NT2/D1 (cell line): ENCODE results near the gene KRTAP1-3.

Experiments
- DNase-seq: peaks from one replicate; pipeline ENCODE4 v3.0.0-alpha.2; 2011; ENCODE audit warnings: low read depth, low spot score
- H3K27me3 ChIP-seq: 2 replicates; pipeline ENCODE4 v1.6.0; 2011; ENCODE audit warnings: mild to moderate bottlenecking; ENCODE audit not compliant: insufficient read length, insufficient read depth
- H3K36me3 ChIP-seq: 2 replicates; pipeline ENCODE4 v1.6.1; 2011; ENCODE audit warnings: mild to moderate bottlenecking, low read length, mixed read lengths; ENCODE audit not compliant: insufficient read depth, insufficient read length
- H3K4me1 ChIP-seq: 2 replicates; pipeline ENCODE4 v1.5.1; 2011; ENCODE audit not compliant: insufficient read depth, insufficient read length
- H3K4me3 ChIP-seq: 2 replicates; pipeline ENCODE4 v1.5.1; 2011; ENCODE audit warnings: low read depth; ENCODE audit not compliant: insufficient read length
- H3K9ac ChIP-seq: 2 replicates; pipeline ENCODE4 v1.6.0; 2011; ENCODE audit warnings: low read depth; ENCODE audit not compliant: insufficient read length
- H3K9me3 ChIP-seq: 2 replicates; pipeline ENCODE4 v1.5.1; 2011; ENCODE audit warnings: mild to moderate bottlenecking, low read length; ENCODE audit not compliant: insufficient read depth
- SUZ12 ChIP-seq: IDR thresholded peaks from 2 replicates; pipeline ENCODE4 v1.6.1; 2011; ENCODE audit not compliant: insufficient read length, insufficient read depth; ENCODE audit errors: extremely low read depth
- YY1 ChIP-seq: IDR thresholded peaks from 2 replicates; pipeline ENCODE4 v1.6.1; 2011; ENCODE audit not compliant: insufficient read length, insufficient read depth
- ZNF274 ChIP-seq: IDR thresholded peaks from 2 replicates; pipeline ENCODE4 v1.6.1; 2011; ENCODE audit warnings: mild to moderate bottlenecking, low read depth, low read length

The KRTAP1-3 gene

GRCh38 chr17:41029633-41030245 is 4.9 kb downstream of the KRTAP1-3 start, which contains the start of gene KRTAP1-4:
TSS of gene KRTAP1-4 (minus strand) at chr17:41030195. CDS start at chr17:41030078, 117 bp downstream.
- H3K36me3 ChIP-seq: no peaks in the 10 kb centered on the region

GRCh38 chr17:41026715-41027471 is 7.8 kb downstream of the KRTAP1-3 start, which contains the start of gene KRTAP1-5:
TSS of gene KRTAP1-5 (minus strand) at chr17:41027208. CDS start at chr17:41027155, 53 bp downstream.
- Histone ChIP-seq H3K36me3 (no peaks in the 10 kb centered on the region), H3K9me3 (no peaks in the 10 kb centered on the region), H3K4me3 (no peak within 1 kb of the TSS), H3K4me1 (no peaks in the 10 kb centered on the region), H3K27me3 (no peaks in the 10 kb centered on the region), H3K9ac (no peak within 1 kb of the TSS)
- no peak for DNase-seq
- TF ChIP-seq YY1 (no peak), SUZ12 (no peak), ZNF274 (no peak)

More at GRCh38 chr17:41029633-41030245, 4.9 kb downstream of the KRTAP1-3 start, which contains the start of gene KRTAP1-4:
- no peak for DNase-seq
- no peak for TF ChIP-seq ZNF274
- no peak for TF ChIP-seq YY1
- no peak for TF ChIP-seq SUZ12
- H3K4me1 ChIP-seq: no peaks in the 10 kb centered on the region
- H3K9me3 ChIP-seq: no peaks in the 10 kb centered on the region
- no peak within 1 kb of the TSS for H3K9ac ChIP-seq
- no peak within 1 kb of the TSS for H3K4me3 ChIP-seq
- H3K27me3 ChIP-seq: no peaks in the 10 kb centered on the region

DNA sequence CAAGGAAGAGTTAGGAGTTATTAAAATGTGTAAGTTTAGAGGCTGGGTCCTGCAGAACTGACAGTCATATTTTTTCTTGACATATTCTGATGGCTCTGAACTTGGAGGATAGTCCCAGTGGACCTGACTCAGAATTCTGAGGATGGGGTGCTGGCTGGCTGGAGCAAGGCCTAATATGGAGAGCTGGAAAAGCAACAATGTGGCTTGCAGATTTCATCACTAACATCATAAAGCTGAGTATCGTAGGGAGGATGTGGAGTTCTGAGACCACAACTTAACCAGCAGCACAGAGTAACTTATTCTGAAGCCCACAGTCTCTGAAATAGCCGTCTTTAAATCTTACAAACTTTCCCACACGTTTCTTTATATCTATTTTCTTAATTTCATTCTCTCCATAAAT is 10.0 kb downstream of the KRTAP1-3 start:
- DNase-seq: no peak
- no peak overlapping the region for H3K9ac ChIP-seq
- no peak overlapping the region for H3K4me3 ChIP-seq

GRCh38 chr17:41020336-41020735 is 14.3 kb downstream of the KRTAP1-3 start:
- H3K9me3 ChIP-seq: no peaks in the 10 kb centered on the region
- no peak for DNase-seq
- no peaks in the 10 kb centered on the region for H3K4me1 ChIP-seq
- TF ChIP-seq SUZ12 (no peak), ZNF274 (no peak), YY1 (no peak)
- no peaks in the 10 kb centered on the region for H3K27me3 ChIP-seq
- no peaks in the 10 kb centered on the region for H3K36me3 ChIP-seq
- H3K9ac ChIP-seq: no peak overlapping the region
- H3K4me3 ChIP-seq: no peak overlapping the region

More for the DNA sequence above, 10.0 kb downstream of the KRTAP1-3 start:
- Histone ChIP-seq H3K36me3 (no peaks in the 10 kb centered on the region), H3K4me1 (no peaks in the 10 kb centered on the region), H3K9me3 (no peaks in the 10 kb centered on the region), H3K27me3 (no peaks in the 10 kb centered on the region)
- TF ChIP-seq SUZ12: no peak

- no peak overlapping the region for H3K4me3 ChIP-seq
- no peaks in the 10 kb centered on the region for H3K9me3 ChIP-seq
- no peak for DNase-seq
- TF ChIP-seq SUZ12 (no peak), YY1 (no peak), ZNF274 (no peak)
- H3K4me1 ChIP-seq: no peaks in the 10 kb centered on the region
- H3K27me3 ChIP-seq: no peaks in the 10 kb centered on the region
- no peak overlapping the region for H3K9ac ChIP-seq
- H3K36me3 ChIP-seq: no peaks in the 10 kb centered on the region
Observed at GRCh38 chr17:41019415-41019814, 15.3 kb downstream of the KRTAP1-3 start.

DNA sequence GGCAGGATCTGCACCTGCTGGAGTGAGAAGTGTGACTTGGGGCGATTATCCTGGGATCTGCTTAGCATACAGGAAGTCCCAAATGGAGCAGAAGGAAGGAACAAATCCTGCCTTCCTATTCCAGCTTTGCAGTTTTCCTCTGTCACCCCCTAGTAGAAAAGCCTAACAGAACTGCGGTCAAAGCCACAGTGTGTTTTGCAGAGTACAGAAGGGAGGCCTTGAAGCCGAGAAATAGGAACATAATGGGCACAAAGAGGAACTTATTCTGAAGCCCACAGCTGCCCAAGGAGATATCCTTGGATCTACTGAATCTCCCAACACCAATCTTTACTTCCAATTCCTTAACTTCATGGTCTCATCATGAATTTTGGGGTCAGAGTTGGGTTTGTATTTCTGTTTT is 16.1 kb downstream of the KRTAP1-3 start:
- Histone ChIP-seq H3K27me3 (no peaks in the 10 kb centered on the region), H3K4me3 (no peak overlapping the region), H3K9me3 (no peaks in the 10 kb centered on the region), H3K36me3 (no peaks in the 10 kb centered on the region), H3K4me1 (no peaks in the 10 kb centered on the region), H3K9ac (no peak overlapping the region)
- DNase-seq: no peak
- no peak for TF ChIP-seq YY1
- no peak for TF ChIP-seq SUZ12
- TF ChIP-seq ZNF274: no peak

DNA sequence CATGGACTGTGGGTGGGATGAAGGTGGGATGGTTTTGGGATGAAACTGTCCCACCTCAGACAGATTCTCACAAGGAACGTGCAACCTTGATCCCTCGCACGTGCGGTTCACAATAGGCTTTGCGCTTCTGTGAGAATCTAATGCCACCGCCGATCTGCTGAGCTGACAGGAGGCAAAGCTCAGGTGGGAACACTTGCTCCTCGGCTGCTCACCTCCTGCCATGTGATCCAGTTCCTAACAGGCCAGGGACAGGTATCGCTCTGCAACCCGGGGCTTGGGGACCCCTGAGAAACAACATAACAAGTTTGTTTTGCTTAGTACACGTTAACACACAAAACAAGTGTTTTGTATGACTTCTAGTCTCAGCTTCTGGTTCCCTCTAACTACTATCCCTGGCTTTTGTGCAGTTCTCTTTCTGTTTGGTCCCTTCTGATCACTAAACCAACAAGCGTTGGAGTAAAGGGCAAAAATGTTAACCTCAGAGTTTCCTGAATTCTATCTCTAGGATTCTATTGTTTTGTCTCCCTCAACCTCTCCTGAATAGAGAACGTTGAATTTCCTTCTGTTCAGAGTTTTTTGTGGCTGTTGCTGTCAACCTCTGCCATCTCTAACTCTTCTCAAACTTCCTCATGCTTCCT is 18.0 kb downstream of the KRTAP1-3 start:
- H3K9me3 ChIP-seq: no peaks in the 10 kb centered on the region
- no peak overlapping the region for H3K9ac ChIP-seq
- no peaks in the 10 kb centered on the region for H3K4me1 ChIP-seq
- H3K36me3 ChIP-seq: no peaks in the 10 kb centered on the region
- no peak for TF ChIP-seq SUZ12
- TF ChIP-seq ZNF274: no peak
- no peak for TF ChIP-seq YY1
- H3K4me3 ChIP-seq: no peak overlapping the region
- no peaks in the 10 kb centered on the region for H3K27me3 ChIP-seq
- no peak for DNase-seq
